Limb (tissue), 2 donors: ENCODE data around the gene HSPA12B.

Experiments
- DNase-seq, 2 donors: peaks; one replicate each; pipeline ENCODE4 v3.0.0-alpha.2; 2016; ENCODE audit errors: extremely low spot score in 2 of 2

The HSPA12B gene

DNA sequence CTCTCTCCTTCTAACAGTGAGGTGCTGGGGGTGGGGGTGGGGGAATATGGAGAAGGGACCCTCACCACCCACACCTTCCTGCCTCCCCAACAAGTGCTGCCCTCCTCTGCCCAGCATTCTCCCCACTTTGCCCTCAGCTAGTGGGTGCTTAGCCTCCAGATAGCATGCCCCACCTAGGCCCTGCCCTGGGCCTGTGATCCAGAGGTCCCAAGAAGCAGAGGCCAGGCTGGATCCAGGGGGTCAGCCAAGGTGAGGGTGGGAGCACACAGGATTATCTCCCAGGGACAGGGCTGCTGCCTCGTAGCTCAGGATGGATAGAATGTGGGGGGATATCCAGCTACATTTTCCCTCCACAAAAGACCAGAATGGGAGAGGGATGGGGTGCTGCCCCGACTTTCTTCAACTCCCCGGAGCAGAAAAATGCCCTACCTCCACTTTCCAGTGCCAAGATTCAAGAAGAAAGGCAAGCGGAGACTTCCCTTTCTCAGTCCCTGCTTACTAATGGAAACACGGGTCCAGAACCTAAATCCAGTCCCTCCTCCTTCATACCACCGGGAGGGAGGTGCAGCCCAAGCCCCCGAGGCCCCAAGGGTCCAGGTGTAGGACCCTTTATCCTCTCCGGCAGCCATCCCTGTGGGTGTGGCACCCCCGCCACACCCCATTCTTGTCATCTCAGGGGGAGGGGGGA, 34.1 kb downstream of the HSPA12B start:
- DNase-seq = no peak

DNA sequence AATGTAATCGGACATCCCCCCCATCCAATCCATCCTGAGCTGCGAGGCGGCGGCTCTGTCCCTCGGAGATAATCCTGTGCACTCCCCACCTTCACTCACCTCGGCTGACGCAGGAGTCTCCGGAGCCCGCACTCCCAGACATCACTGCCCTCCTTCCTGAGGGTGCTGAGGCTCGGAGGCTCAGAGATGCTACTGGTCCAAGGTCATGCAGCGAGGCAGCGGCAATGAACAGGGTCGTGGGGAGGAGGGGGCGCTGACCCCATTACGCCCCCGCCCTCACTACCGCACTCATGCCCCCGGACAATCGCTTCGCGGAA, 34.6 kb downstream of the HSPA12B start:
- DNase-seq = no peak

GRCh38 chr20:3767427-3768341, 35.2 kb downstream of the HSPA12B start, which contains the start of gene ADISSP:
TSS of gene ADISSP (minus strand) at chr20:3767753. CDS start at chr20:3760100, 7,653 bp downstream.
- DNase-seq = peak; percentile 98

GRCh38 chr20:3768342-3769130, 36.1 kb downstream of the HSPA12B start:
- DNase-seq = peak; percentile 78 to 89

- no peak for DNase-seq
Observed at GRCh38 chr20:3771552-3772058, 39.1 kb downstream of the HSPA12B start.

DNA sequence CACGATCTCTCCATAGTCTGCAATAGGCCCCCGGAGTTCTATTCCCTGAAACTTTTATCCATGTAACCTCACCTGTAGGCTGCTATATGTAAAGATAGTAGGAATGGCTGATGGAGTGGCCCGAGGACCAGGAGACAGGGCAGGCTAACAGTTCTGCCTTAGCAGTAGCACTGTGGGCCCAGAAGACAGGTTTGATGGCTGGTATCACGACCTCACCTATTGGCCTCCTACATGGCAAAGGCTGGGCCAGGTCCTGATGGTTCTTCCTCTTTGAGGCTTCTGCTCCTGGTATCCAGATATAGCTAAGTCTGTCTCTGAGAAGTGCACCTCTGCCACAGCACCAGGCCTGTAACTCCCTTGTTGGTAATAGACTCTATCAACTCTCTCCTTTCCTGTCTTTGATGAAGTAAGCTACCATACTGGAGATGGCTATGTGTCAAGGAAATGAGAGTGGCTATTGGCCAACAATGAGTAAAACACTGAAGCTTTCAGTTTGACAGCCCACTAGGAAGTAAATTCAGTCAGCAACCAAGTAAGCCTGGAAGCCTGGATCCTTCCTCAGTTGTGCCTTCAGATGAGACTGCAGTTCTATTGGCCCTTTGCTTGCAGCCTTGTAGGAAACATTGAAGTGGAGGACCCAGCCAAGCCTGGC, 43.1 kb downstream of the HSPA12B start:
- DNase-seq = no peak

DNA sequence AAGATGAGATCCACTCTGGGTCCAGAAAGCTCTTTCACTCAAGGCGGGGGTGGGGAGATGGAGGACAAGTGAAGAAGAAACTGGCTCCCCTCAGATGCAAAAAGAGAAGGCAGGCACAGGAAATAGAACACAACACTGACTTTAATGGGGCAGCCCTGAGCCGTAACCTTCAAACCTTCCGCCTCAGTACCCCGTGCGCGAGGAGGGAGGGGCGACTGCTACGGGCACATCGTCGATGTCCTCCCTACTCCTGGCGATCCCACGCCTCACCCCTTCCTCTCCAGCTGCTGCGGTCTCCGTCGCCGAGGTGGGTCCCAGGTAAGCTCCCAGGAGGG, 44.9 kb downstream of the HSPA12B start:
- no peak for DNase-seq

GRCh38 chr20:3777716-3778629, 45.5 kb downstream of the HSPA12B start:
- peak in 1 of 2 donors; percentile 57 for DNase-seq

DNA sequence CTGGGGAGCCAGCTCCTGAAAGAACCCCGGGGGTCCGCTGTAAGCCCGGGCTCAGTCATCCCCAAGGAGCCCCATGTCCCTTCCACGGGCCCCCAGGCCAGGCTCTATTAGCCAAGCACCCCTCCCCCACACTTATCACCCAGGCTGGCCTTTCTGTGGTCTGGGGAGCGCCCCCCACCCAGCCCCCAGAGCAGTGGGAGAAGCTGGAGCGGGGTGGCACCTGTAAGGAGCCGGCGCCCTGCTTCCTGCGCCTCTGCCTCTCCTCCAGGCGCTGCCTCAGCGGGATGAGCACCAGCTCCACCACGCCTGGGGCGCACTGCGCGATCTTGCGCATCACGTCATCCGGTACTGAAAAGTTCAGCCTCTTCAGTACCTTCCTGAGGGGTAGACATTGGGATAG, 46.5 kb downstream of the HSPA12B start:
- peak in 1 of 2 donors; percentile 36 for DNase-seq

- peak; percentile 84 to 94 for DNase-seq
Observed at GRCh38 chr20:3781153-3781910, 48.8 kb downstream of the HSPA12B start, which contains the start of gene SPEF1. TSS of gene SPEF1 (minus strand) at chr20:3781448. CDS start at chr20:3781287, 161 bp downstream.

- no peak for DNase-seq
Observed at GRCh38 chr20:3782597-3782996, 50.1 kb downstream of the HSPA12B start.

- peak in 1 of 2 donors; percentile 27 for DNase-seq
Observed at GRCh38 chr20:3783068-3783489, 50.6 kb downstream of the HSPA12B start.

GRCh38 chr20:3783511-3784195, 51.2 kb downstream of the HSPA12B start:
- peak in 1 of 2 donors; percentile 21 for DNase-seq

DNA sequence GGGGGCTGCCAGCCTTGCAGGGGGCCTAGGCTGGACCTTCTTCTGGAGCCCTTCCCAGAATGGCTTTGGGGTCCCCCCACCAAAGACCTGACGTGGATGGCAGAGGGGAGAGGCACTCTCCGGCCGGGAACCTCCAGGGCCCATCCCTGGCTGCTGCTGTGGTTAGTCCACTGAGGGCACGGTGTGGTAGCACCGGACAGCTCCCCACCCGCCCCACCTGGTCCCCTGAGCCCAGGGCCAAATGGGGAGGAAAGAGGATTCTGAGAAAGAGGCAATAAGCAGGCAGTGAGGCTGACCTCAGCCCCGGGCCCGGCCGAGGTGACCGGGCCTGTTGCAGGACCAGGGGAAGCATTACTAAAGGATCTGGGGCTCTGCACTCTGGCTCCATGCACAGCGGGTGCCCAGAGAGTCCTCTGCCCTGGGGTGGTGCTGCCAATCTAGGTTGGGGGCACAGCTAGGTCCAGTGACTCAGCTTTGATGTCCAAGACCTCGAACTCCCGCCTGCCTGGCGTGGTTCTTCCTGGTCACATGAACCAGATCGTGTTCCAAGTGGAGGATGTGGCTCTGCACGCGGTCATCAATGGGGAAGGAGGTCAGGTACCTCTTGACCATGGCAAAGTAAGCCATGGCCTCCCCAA, 51.9 kb downstream of the HSPA12B start:
- DNase-seq = peak in 1 of 2 donors; percentile 34

GRCh38 chr20:3784863-3785239, 52.4 kb downstream of the HSPA12B start:
- DNase-seq = no peak

GRCh38 chr20:3785240-3786125, 53.0 kb downstream of the HSPA12B start:
- peak in 1 of 2 donors; percentile 53 for DNase-seq

GRCh38 chr20:3786126-3786484, 53.6 kb downstream of the HSPA12B start:
- peak; percentile 28 to 76 for DNase-seq
